Mucosa of rectum (tissue), 2 donors: ENCODE data around the gene ELAVL1.

Experiments
- H3K27ac ChIP-seq, 2 donors: one replicate each; pipeline ENCODE4 v1.7.0; 2013; ENCODE audit warnings: inconsistent platforms in 2 of 2, low read depth in 2 of 2, low read length in 2 of 2
- H3K27me3 ChIP-seq, 2 donors: one replicate each; pipeline ENCODE4 v1.7.0; 2013; ENCODE audit warnings: low read length in 2 of 2; ENCODE audit not compliant: control insufficient read depth in 2 of 2, insufficient read depth in 2 of 2
- H3K36me3 ChIP-seq, 2 donors: one replicate each; pipeline ENCODE4 v1.7.0; 2013; ENCODE audit warnings: low read length in 2 of 2; ENCODE audit not compliant: control insufficient read depth in 2 of 2, insufficient read depth in 2 of 2
- H3K4me1 ChIP-seq, 2 donors: one replicate each; pipeline ENCODE4 v1.7.0; 2013; ENCODE audit warnings: low read length in 2 of 2, mild to moderate bottlenecking in 1 of 2; ENCODE audit not compliant: control insufficient read depth in 2 of 2, insufficient read depth in 2 of 2
- H3K4me3 ChIP-seq, 2 donors: one replicate each; pipeline ENCODE4 v1.7.0; 2013; ENCODE audit warnings: low read length in 2 of 2
- H3K9ac ChIP-seq, 2 donors: one replicate each; pipeline ENCODE4 v1.7.0; 2013; ENCODE audit warnings: low read length in 2 of 2, low read depth in 1 of 2, mild to moderate bottlenecking in 1 of 2
- H3K9me3 ChIP-seq, 2 donors: one replicate each; pipeline ENCODE4 v1.7.0; 2013; ENCODE audit warnings: low read length in 2 of 2; ENCODE audit not compliant: control insufficient read depth in 2 of 2
- donor health status: healthy.
- donor health status: Normal muscosa, but diverticular disease.

ELAVL1 gene

GRCh38 chr19:7912144-7912696, 93.2 kb downstream of the ELAVL1 start:
- H3K4me3 ChIP-seq = no peak overlapping the region
- H3K9me3 ChIP-seq = no peaks in the 10 kb centered on the region
- no peak overlapping the region for H3K27ac ChIP-seq
- peaks cover 24 to 30% of the 10 kb centered on the region in 2 donors for H3K36me3 ChIP-seq
- no peak overlapping the region for H3K9ac ChIP-seq
- H3K4me1 ChIP-seq = peaks cover 5 to 6% of the 10 kb centered on the region in 2 donors
- H3K27me3 ChIP-seq = peaks cover 16 to 17% of the 10 kb centered on the region in 2 donors

- Histone ChIP-seq H3K9ac (no peak overlapping the region), H3K9me3 (no peaks in the 10 kb centered on the region), H3K36me3 (peaks cover 24 to 30% of the 10 kb centered on the region in 2 donors), H3K27ac (no peak overlapping the region), H3K4me3 (no peak overlapping the region), H3K4me1 (peaks cover 3 to 4% of the 10 kb centered on the region in 2 donors), H3K27me3 (peaks cover 13 to 14% of the 10 kb centered on the region in 2 donors)
These were observed 93.8 kb downstream of the ELAVL1 start for GRCh38 chr19:7911508-7912143.

GRCh38 chr19:7910321-7911161, 94.9 kb downstream of the ELAVL1 start:
- Histone ChIP-seq H3K4me3 (no peak overlapping the region), H3K36me3 (peaks cover 24 to 30% of the 10 kb centered on the region in 2 donors), H3K27ac (no peak overlapping the region), H3K9me3 (no peaks in the 10 kb centered on the region), H3K4me1 (no peaks in the 10 kb centered on the region), H3K27me3 (peaks cover 7 to 8% of the 10 kb centered on the region in 2 donors), H3K9ac (no peak overlapping the region)

- Histone ChIP-seq H3K27ac (no peak overlapping the region), H3K36me3 (peaks cover 24 to 30% of the 10 kb centered on the region in 2 donors), H3K9me3 (no peaks in the 10 kb centered on the region), H3K9ac (no peak overlapping the region), H3K4me3 (no peak overlapping the region), H3K4me1 (peaks cover 7% of the 10 kb centered on the region in 2 donors), H3K27me3 (peaks cover 1 to 2% of the 10 kb centered on the region in 2 donors)
These were observed 95.9 kb downstream of the ELAVL1 start for GRCh38 chr19:7909471-7910067.

GRCh38 chr19:7908742-7909461, 96.5 kb downstream of the ELAVL1 start:
- H3K4me3 ChIP-seq = no peak overlapping the region
- H3K36me3 ChIP-seq = peaks cover 24 to 30% of the 10 kb centered on the region in 2 donors
- H3K9ac ChIP-seq = no peak overlapping the region
- H3K27me3 ChIP-seq = no peaks in the 10 kb centered on the region
- no peaks in the 10 kb centered on the region for H3K9me3 ChIP-seq
- H3K4me1 ChIP-seq = peaks cover 9 to 11% of the 10 kb centered on the region in 2 donors
- no peak overlapping the region for H3K27ac ChIP-seq
